BE2C (cell line): Measurements from ENCODE around the gene CFAP77.

Source experiments
- DNase-seq: peaks from one replicate; pipeline ENCODE4 v3.0.0-alpha.2; 2020
- H3K27me3 ChIP-seq: fragments of 250-450 bp; sonication (Bioruptor Pico); 2 replicates; pipeline ENCODE4 v1.5.1; 2020; ENCODE audit warnings: mild to moderate bottlenecking
- H3K36me3 ChIP-seq: fragments of 250-450 bp; sonication (Bioruptor Pico); 2 replicates; pipeline ENCODE4 v1.5.1; 2020; ENCODE audit warnings: mild to moderate bottlenecking
- H3K4me1 ChIP-seq: fragments of 250-450 bp; sonication (Bioruptor Pico); 2 replicates; pipeline ENCODE4 v1.5.1; 2020
- H3K4me3 ChIP-seq: 2 replicates; pipeline ENCODE4 v1.5.1; 2011; ENCODE audit warnings: low read depth, low read length
- H3K9me3 ChIP-seq: fragments of 250-450 bp; sonication (Bioruptor Pico); 2 replicates; pipeline ENCODE4 v1.5.1; 2020
- CTCF ChIP-seq: IDR thresholded peaks from 2 replicates; pipeline ENCODE4 v1.5.1; 2012; ENCODE audit warnings: mild to moderate bottlenecking, low read depth, low read length

The CFAP77 gene

GRCh38 chr9:132451276-132451675, 41.3 kb downstream of the CFAP77 start:
- Histone ChIP-seq H3K4me1 (no peaks in the 10 kb centered on the region), H3K36me3 (no peaks in the 10 kb centered on the region), H3K4me3 (no peak overlapping the region), H3K27me3 (no peaks in the 10 kb centered on the region), H3K9me3 (no peaks in the 10 kb centered on the region)
- DNase-seq: no peak
- TF ChIP-seq CTCF: no peak

GRCh38 chr9:132456241-132456640, 46.2 kb downstream of the CFAP77 start:
- TF ChIP-seq CTCF: no peak
- H3K9me3 ChIP-seq: no peaks in the 10 kb centered on the region
- no peaks in the 10 kb centered on the region for H3K27me3 ChIP-seq
- DNase-seq: no peak
- no peak overlapping the region for H3K4me3 ChIP-seq
- no peaks in the 10 kb centered on the region for H3K36me3 ChIP-seq
- no peaks in the 10 kb centered on the region for H3K4me1 ChIP-seq

DNA sequence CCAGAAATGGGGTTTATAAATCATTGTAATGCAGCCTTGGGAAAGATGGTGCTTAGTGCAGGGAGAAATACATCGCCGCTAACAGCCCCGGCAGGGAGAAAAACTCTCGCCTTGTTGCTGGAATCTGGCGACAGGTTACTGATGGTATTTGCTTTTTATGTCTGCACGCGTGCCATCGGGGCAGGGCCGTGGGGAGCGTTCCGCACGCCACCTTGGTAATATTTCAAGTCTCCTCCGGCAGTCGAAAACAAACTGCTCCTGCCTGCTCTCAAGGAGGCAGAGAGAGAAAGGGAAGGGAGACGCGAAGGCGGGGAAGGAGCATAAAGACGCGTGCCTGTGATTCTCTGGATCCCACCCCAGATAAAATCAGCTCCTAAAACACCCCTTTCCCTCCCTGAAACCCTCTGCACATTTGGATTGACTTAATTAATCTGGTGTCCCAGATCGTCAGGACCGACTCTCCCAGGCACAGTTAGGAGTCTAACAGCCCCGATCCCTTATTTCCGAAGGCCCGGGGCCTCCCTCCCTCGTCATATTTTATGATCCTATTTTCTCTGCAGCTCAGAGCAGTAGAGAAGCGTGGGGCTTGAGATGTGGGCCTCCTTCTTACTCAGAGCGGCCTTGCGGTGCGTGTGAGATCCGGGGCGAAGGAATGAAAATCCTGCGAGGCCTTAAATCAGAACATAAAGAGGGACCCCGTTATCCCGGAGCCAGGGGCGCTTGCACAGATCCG, 47.7 kb downstream of the CFAP77 start:
- DNase-seq: no peak
- Histone ChIP-seq H3K4me3 (no peak overlapping the region), H3K9me3 (no peaks in the 10 kb centered on the region), H3K36me3 (no peaks in the 10 kb centered on the region), H3K27me3 (no peaks in the 10 kb centered on the region), H3K4me1 (no peaks in the 10 kb centered on the region)
- TF ChIP-seq CTCF: no peak

- TF ChIP-seq CTCF: no peak
- H3K9me3 ChIP-seq: no peaks in the 10 kb centered on the region
- H3K27me3 ChIP-seq: no peaks in the 10 kb centered on the region
- H3K36me3 ChIP-seq: no peaks in the 10 kb centered on the region
- no peaks in the 10 kb centered on the region for H3K4me1 ChIP-seq
- H3K4me3 ChIP-seq: no peak overlapping the region
- DNase-seq: no peak
Observed at GRCh38 chr9:132458432-132458831, 48.4 kb downstream of the CFAP77 start.

- Histone ChIP-seq H3K4me3 (no peak overlapping the region), H3K27me3 (no peaks in the 10 kb centered on the region), H3K36me3 (no peaks in the 10 kb centered on the region), H3K9me3 (no peaks in the 10 kb centered on the region), H3K4me1 (no peaks in the 10 kb centered on the region)
- TF ChIP-seq CTCF: no peak
- no peak for DNase-seq
Observed at GRCh38 chr9:132459661-132460060, 49.6 kb downstream of the CFAP77 start.

GRCh38 chr9:132460240-132460639, 50.2 kb downstream of the CFAP77 start:
- Histone ChIP-seq H3K9me3 (no peaks in the 10 kb centered on the region), H3K27me3 (no peaks in the 10 kb centered on the region), H3K36me3 (no peaks in the 10 kb centered on the region), H3K4me3 (no peak overlapping the region), H3K4me1 (no peaks in the 10 kb centered on the region)
- no peak for TF ChIP-seq CTCF
- no peak for DNase-seq
